OCI-LY7 (cell line): Measurements from ENCODE around the gene UACA. TPM values are rescaled to one million over a fixed set of nuclear protein-coding genes. Genes with fewer than 3 reads are reported as not detected.

Experiments
- BruUV-seq: library from RNA; stranded (reverse); fragments of 400-500 nt; replicated peaks from 2 replicates; lab custom pipeline; 2021; lab: Mats Ljungman, UMichigan
- CTCF ChIA-PET: fragments of 300-600 bp; sonication (Branson Sonifier 250); formaldehyde crosslinking; loops from one replicate; lab custom pipeline; 2022; ENCODE audit warnings: antibody characterized with exemption; ENCODE audit not compliant: unreplicated experiment; lab: Charles Lee
- POLR2A ChIA-PET: fragments of 300-600 bp; sonication (Branson Sonifier 250); formaldehyde crosslinking; loops from one replicate; lab custom pipeline; 2022; ENCODE audit warnings: antibody characterized with exemption; lab: Charles Lee
- DNase-seq: peaks from one replicate; pipeline ENCODE4 v3.0.0-alpha.2; 2015; ENCODE audit warnings: low spot score
- H2AFZ ChIP-seq: fragments of 200-600 bp; sonication (generic), shearing (Covaris generic); 2 replicates; pipeline ENCODE4 v1.6.1; 2014; ENCODE audit warnings: mild to moderate bottlenecking, antibody characterized with exemption, low read length, moderate library complexity
- H3K27ac ChIP-seq: fragments of 200-600 bp; sonication (generic); 2 replicates; pipeline ENCODE4 v1.5.1; 2014; ENCODE audit warnings: mixed run types, low read depth, mild to moderate bottlenecking, moderate library complexity, low read length, inconsistent platforms; ENCODE audit not compliant: poor library complexity, severe bottlenecking
- H3K36me3 ChIP-seq: fragments of 200-600 bp; sonication (generic); 2 replicates; pipeline ENCODE4 v1.6.1; 2014; ENCODE audit warnings: mild to moderate bottlenecking, antibody characterized with exemption, low read length, moderate library complexity, mixed read lengths; ENCODE audit not compliant: insufficient read depth
- H3K4me1 ChIP-seq: fragments of 200-600 bp; sonication (generic); 2 replicates; pipeline ENCODE4 v1.5.1; 2014; ENCODE audit warnings: mild to moderate bottlenecking, low read length; ENCODE audit not compliant: insufficient read depth, poor library complexity, severe bottlenecking
- H3K4me2 ChIP-seq: fragments of 200-600 bp; sonication (generic); 2 replicates; pipeline ENCODE4 v1.6.1; 2014; ENCODE audit warnings: mild to moderate bottlenecking, low read length
- H3K4me3 ChIP-seq: fragments of 200-600 bp; sonication (generic); 2 replicates; pipeline ENCODE4 v1.5.1; 2014; ENCODE audit warnings: mild to moderate bottlenecking, low read depth, low read length; ENCODE audit not compliant: poor library complexity, severe bottlenecking
- H3K79me2 ChIP-seq: fragments of 200-600 bp; sonication (generic); 2 replicates; pipeline ENCODE4 v1.6.1; 2016; ENCODE audit warnings: low read depth, mild to moderate bottlenecking, low read length, moderate library complexity, mixed read lengths; ENCODE audit not compliant: insufficient read depth
- H3K9me2 ChIP-seq: fragments of 200-600 bp; sonication (generic); 2 replicates; pipeline ENCODE4 v1.6.1; 2016; ENCODE audit warnings: mild to moderate bottlenecking, low read length, mixed read lengths; ENCODE audit not compliant: insufficient read depth
- H3K9me3 ChIP-seq: fragments of 200-600 bp; sonication (generic); 2 replicates; pipeline ENCODE4 v1.6.1; 2014; ENCODE audit warnings: mild to moderate bottlenecking, mixed run types, low read length, mixed read lengths
- H4K20me1 ChIP-seq: fragments of 200-600 bp; sonication (generic); 2 replicates; pipeline ENCODE4 v1.6.1; 2014; ENCODE audit warnings: mild to moderate bottlenecking, antibody characterized with exemption, low read length, moderate library complexity, mixed read lengths; ENCODE audit not compliant: insufficient read depth
- EZH2phosphoT487 ChIP-seq: fragments of 200-600 bp; sonication (generic); IDR thresholded peaks from 2 replicates; pipeline ENCODE4 v1.6.1; 2018; ENCODE audit warnings: low read depth, borderline replicate concordance, mild to moderate bottlenecking, mixed run types, antibody characterized with exemption, low read length, moderate library complexity, mixed read lengths
- intact Hi-C: fragments of 100-400 bp; cut with micrococcal nuclease; formaldehyde crosslinking; loops from one replicate; pipeline ENCODE4 v1.10.0; 2022; ENCODE audit not compliant: unreplicated experiment
- total RNA-seq, 2 experiments: library from RNA; depleted of rRNA in 1 of 2; stranded (reverse); fragments of >200 nt in 1 of 2; shearing (Covaris generic) in 1 of 2; gene quantifications; 2 replicates each; pipeline ENCODE4 v1.2.3, GENCODE V29; 2014 to 2022
- TF ChIP-seq, protein P1 (sequence below): fragments of 200-600 bp; sonication (generic); conservative IDR thresholded peaks from 2 replicates; pipeline ENCODE4 v1.5.1; 2014; ENCODE audit warnings: mild to moderate bottlenecking, antibody characterized with exemption, low read length, moderate library complexity, mixed read lengths

Gene UACA
- total RNA-seq, 2 experiments from 2014 or later: not detected

DNA sequence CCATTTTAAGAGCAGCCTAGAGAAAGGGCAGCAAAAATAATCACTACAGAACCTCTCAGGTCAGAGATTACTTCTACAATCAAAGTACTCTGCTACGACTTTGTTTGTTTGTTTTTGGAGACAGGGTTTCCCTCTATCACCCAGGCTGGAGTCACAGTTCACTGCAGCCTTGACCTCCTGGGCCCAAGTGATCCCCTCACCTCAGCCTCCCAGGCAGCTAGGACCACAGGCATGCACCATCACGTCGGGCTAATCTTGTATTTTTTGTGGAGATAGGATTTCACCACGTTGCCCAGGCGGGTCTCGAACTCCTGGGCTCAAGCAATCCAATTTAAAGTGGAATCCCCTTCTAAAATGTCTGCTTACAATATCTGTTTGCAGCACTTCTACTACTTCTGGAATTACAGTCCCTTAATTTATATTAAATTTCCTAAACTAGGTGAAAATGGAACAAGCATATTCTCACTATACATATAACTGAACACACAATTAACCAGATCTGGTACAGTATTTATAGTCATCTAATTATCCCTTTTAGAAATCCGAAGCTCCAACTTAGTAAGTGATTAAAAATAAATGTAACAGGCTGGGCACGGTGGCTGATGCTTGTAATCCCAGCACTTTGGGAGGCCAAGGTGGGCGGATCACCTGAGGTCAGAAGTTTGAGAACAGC, 4.4 kb downstream of the UACA start:
- CTCF ChIA-PET: no interaction called here
- Histone ChIP-seq H3K27ac (no peak overlapping the region), H3K9me3 (no peaks in the 10 kb centered on the region), H3K4me3 (no peak overlapping the region), H3K79me2 (no peaks in the 10 kb centered on the region), H3K4me2 (no peak overlapping the region), H2AFZ (no peak overlapping the region), H3K9me2 (no peaks in the 10 kb centered on the region), H4K20me1 (no peaks in the 10 kb centered on the region), H3K36me3 (no peaks in the 10 kb centered on the region), H3K4me1 (no peaks in the 10 kb centered on the region)
- POLR2A ChIA-PET: no interaction called here
- BruUV-seq: no TSS peak
- TF ChIP-seq EZH2phosphoT487: no peak
- TF ChIP-seq, protein P1, sequence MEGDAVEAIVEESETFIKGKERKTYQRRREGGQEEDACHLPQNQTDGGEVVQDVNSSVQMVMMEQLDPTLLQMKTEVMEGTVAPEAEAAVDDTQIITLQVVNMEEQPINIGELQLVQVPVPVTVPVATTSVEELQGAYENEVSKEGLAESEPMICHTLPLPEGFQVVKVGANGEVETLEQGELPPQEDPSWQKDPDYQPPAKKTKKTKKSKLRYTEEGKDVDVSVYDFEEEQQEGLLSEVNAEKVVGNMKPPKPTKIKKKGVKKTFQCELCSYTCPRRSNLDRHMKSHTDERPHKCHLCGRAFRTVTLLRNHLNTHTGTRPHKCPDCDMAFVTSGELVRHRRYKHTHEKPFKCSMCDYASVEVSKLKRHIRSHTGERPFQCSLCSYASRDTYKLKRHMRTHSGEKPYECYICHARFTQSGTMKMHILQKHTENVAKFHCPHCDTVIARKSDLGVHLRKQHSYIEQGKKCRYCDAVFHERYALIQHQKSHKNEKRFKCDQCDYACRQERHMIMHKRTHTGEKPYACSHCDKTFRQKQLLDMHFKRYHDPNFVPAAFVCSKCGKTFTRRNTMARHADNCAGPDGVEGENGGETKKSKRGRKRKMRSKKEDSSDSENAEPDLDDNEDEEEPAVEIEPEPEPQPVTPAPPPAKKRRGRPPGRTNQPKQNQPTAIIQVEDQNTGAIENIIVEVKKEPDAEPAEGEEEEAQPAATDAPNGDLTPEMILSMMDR: no peak
- intact Hi-C loops: no loop called here
- DNase-seq: no peak

DNA sequence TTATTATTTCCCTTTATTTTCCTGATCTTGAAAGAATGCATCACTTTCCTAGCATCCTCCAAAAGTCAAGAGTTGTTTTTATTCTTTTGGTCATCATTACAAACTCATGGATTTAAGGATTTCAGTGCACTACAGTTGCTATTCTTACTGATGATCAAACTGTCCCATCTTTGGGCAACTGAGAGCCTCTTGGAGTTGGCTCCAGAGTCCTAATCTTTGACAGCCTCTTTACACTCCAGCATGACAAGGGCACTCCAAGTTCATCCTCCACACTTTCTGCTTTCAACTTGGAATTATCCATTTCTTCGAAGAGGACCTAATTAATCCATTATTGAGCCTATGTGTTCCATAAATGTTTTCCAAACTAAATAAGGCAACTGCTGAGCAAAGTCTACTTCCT, 5.7 kb downstream of the UACA start:
- POLR2A ChIA-PET: no interaction called here
- intact Hi-C loops: no loop called here
- Histone ChIP-seq H3K4me1 (no peaks in the 10 kb centered on the region), H2AFZ (no peak overlapping the region), H3K27ac (no peak overlapping the region), H3K9me3 (no peaks in the 10 kb centered on the region), H4K20me1 (no peaks in the 10 kb centered on the region), H3K36me3 (no peaks in the 10 kb centered on the region), H3K9me2 (no peaks in the 10 kb centered on the region), H3K4me2 (no peak overlapping the region), H3K79me2 (no peaks in the 10 kb centered on the region), H3K4me3 (no peak overlapping the region)
- CTCF ChIA-PET: no interaction called here
- TF ChIP-seq, protein P1: no peak
- no peak for TF ChIP-seq EZH2phosphoT487
- DNase-seq: no peak
- BruUV-seq: no TSS peak

DNA sequence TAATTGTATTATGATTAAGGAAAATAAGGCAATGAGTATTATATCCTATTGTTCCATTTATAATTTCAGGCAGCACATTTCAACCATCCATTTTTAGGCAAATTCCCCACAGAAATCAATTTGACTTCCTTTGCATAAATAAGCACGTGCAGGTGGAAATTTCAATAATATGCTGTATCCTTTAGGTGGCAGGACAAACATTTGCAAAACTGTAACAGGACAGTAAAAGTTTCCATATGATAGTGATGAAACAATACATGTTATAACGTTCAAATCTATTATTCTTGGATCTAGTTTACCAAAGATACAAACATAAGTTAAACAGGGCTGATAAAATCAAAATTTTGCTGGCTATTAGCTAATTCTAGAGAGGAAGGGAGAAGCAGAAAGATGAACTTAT, 8.5 kb downstream of the UACA start:
- POLR2A ChIA-PET: no interaction called here

More for the DNA sequence above, 8.5 kb downstream of the UACA start:
- Histone ChIP-seq H3K4me3 (no peak overlapping the region), H3K9me2 (no peaks in the 10 kb centered on the region), H3K4me1 (no peaks in the 10 kb centered on the region), H3K79me2 (no peaks in the 10 kb centered on the region), H3K36me3 (no peaks in the 10 kb centered on the region), H3K9me3 (no peaks in the 10 kb centered on the region), H3K4me2 (no peak overlapping the region), H3K27ac (no peak overlapping the region), H2AFZ (no peak overlapping the region), H4K20me1 (no peaks in the 10 kb centered on the region)
- no TSS peak for BruUV-seq
- DNase-seq: no peak
- CTCF ChIA-PET: no interaction called here
- TF ChIP-seq, protein P1: no peak
- TF ChIP-seq EZH2phosphoT487: no peak
- intact Hi-C loops: no loop called here
